Measurements from ENCODE around the gene ACSBG1. TPM values are rescaled to one million over a fixed set of nuclear protein-coding genes. Genes with fewer than 3 reads are reported as not detected.

ACSBG1 gene
- polyA plus RNA-seq, 1 donor (not counting 4 experiments of a cell fraction or from before 2014, with no cell fraction given), result 0.01 TPM

- peaks cover 12% of the 10 kb centered on the region for H3K27me3 ChIP-seq (ENCODE audit: control insufficient read depth, extremely low read depth, insufficient read depth, low read length)
- dilution Hi-C loops (cut with MboI; ENCODE audit: extremely low pct_ligation_motif_present, low sequenced_read_pairs), result no loop called here
- H3K4me2 ChIP-seq (ENCODE audit: control insufficient read depth, extremely low read depth, insufficient read depth, low read depth, low read length), result no peak overlapping the region
- H3K79me2 ChIP-seq (ENCODE audit: control insufficient read depth, insufficient read depth, low read length), result no peaks in the 10 kb centered on the region
- TF ChIP-seq EZH2 (IDR thresholded peaks at IDR 0.05; ENCODE audit: low read length), result no peak
- TF ChIP-seq, protein P1, sequence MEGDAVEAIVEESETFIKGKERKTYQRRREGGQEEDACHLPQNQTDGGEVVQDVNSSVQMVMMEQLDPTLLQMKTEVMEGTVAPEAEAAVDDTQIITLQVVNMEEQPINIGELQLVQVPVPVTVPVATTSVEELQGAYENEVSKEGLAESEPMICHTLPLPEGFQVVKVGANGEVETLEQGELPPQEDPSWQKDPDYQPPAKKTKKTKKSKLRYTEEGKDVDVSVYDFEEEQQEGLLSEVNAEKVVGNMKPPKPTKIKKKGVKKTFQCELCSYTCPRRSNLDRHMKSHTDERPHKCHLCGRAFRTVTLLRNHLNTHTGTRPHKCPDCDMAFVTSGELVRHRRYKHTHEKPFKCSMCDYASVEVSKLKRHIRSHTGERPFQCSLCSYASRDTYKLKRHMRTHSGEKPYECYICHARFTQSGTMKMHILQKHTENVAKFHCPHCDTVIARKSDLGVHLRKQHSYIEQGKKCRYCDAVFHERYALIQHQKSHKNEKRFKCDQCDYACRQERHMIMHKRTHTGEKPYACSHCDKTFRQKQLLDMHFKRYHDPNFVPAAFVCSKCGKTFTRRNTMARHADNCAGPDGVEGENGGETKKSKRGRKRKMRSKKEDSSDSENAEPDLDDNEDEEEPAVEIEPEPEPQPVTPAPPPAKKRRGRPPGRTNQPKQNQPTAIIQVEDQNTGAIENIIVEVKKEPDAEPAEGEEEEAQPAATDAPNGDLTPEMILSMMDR (optimal IDR thresholded peaks at IDR 0.05 in 1 of 3, IDR thresholded peaks at IDR 0.05 in 1 of 3, conservative IDR thresholded peaks at IDR 0.05 in 1 of 3; ENCODE audit: extremely low read depth in 1 of 3, insufficient read depth in 2 of 3, low read length in 3 of 3), result no peak
- no peak overlapping the region for H3K9ac ChIP-seq (ENCODE audit: control insufficient read depth, extremely low read depth, insufficient read depth, low read length)
- no peaks in the 10 kb centered on the region for H3K9me3 ChIP-seq (ENCODE audit: control insufficient read depth, low read depth, low read length)
- no peaks in the 10 kb centered on the region for H3K9me1 ChIP-seq (ENCODE audit: control insufficient read depth, extremely low read depth, insufficient read depth, low read length)
- no peak overlapping the region for H2AFZ ChIP-seq (ENCODE audit: control insufficient read depth, low read length)
- no peak overlapping the region for H3K4me3 ChIP-seq (ENCODE audit: control insufficient read depth in 2 of 3, extremely low read depth in 1 of 3, insufficient read depth in 2 of 3, low read depth in 1 of 3, low read length in 3 of 3)
- H3K36me3 ChIP-seq (ENCODE audit: control insufficient read depth in 2 of 2, extremely low read depth in 1 of 2, insufficient read depth in 2 of 2, low read length in 2 of 2), result no peaks in the 10 kb centered on the region
- peaks cover 8% of the 10 kb centered on the region for H3K4me1 ChIP-seq (ENCODE audit: control insufficient read depth, extremely low read depth, insufficient read depth, low read length)
- no peaks in the 10 kb centered on the region for H4K20me1 ChIP-seq (ENCODE audit: control insufficient read depth, extremely low read depth, insufficient read depth, low read length)
- H3K27ac ChIP-seq (ENCODE audit: control insufficient read depth, insufficient read depth, low read length), result no peak overlapping the region
- DNase-seq (ENCODE audit: low read depth, low spot score) (no peak), FAIRE-seq (no peak)
Observed at GRCh38 chr15:78203346-78204225, 30.8 kb downstream of the ACSBG1 start.

DNA sequence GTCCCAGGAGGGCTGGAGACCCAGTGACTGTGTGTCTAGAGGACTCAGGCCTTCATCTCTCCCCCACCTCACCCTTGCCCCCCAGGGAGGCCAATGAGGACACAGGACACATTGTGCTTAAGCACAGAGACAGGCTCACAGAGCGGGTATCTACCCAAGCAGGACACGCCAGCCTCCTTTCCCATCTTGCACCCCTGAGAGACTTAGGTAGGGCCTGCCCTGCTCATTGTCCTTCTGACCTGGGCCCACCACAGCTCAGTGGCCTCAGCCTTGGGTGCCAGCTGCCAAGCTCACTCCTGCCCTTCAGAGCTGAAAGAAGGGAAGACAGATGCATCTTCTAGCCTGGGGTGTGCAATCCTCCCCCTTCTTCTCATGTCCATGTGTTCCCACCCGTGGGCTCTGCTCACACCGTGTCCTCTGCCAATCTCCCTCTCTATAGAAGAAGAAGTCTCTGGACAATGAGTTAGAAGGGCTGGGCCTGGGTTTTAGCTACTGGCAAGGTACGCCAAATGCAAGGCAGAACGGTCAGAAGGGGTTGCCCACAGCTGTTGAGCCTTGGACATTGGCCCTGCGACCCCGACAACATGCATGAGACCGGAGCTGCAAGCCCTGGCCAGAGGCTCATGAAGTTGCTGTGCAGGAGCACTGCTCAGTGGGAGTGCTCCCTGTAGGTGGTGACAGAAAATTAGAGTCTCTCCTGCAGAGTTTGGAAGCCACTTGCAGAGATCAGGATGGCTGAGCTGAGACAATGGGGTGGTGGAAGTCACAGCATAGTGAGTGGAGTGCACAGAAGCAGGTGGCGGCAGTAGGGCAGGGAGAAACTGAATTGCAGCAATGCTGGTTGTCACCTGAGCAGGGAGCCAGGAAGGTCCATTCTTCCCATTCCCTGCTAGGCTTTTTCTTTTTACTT is 32.8 kb downstream of the ACSBG1 start:
- Histone ChIP-seq H3K4me2 (ENCODE audit: control insufficient read depth, extremely low read depth, insufficient read depth, low read depth, low read length) (no peak overlapping the region), H2AFZ (ENCODE audit: control insufficient read depth, low read length) (no peak overlapping the region), H3K4me1 (ENCODE audit: control insufficient read depth, extremely low read depth, insufficient read depth, low read length) (peaks cover 3% of the 10 kb centered on the region), H4K20me1 (ENCODE audit: control insufficient read depth, extremely low read depth, insufficient read depth, low read length) (no peaks in the 10 kb centered on the region), H3K4me3 (ENCODE audit: control insufficient read depth in 2 of 3, extremely low read depth in 1 of 3, insufficient read depth in 2 of 3, low read depth in 1 of 3, low read length in 3 of 3) (no peak overlapping the region), H3K9ac (ENCODE audit: control insufficient read depth, extremely low read depth, insufficient read depth, low read length) (no peak overlapping the region), H3K9me3 (ENCODE audit: control insufficient read depth, low read depth, low read length) (no peaks in the 10 kb centered on the region), H3K9me1 (ENCODE audit: control insufficient read depth, extremely low read depth, insufficient read depth, low read length) (no peaks in the 10 kb centered on the region), H3K27ac (ENCODE audit: control insufficient read depth, insufficient read depth, low read length) (no peak overlapping the region), H3K36me3 (ENCODE audit: control insufficient read depth in 2 of 2, extremely low read depth in 1 of 2, insufficient read depth in 2 of 2, low read length in 2 of 2) (no peaks in the 10 kb centered on the region), H3K79me2 (ENCODE audit: control insufficient read depth, insufficient read depth, low read length) (no peaks in the 10 kb centered on the region), H3K27me3 (ENCODE audit: control insufficient read depth, extremely low read depth, insufficient read depth, low read length) (peaks cover 12% of the 10 kb centered on the region)
- no peak for DNase-seq (ENCODE audit: low read depth, low spot score)
- FAIRE-seq, result no peak
- TF ChIP-seq, protein P1 (optimal IDR thresholded peaks at IDR 0.05 in 1 of 3, IDR thresholded peaks at IDR 0.05 in 1 of 3, conservative IDR thresholded peaks at IDR 0.05 in 1 of 3; ENCODE audit: extremely low read depth in 1 of 3, insufficient read depth in 2 of 3, low read length in 3 of 3), result no peak
- dilution Hi-C loops (cut with MboI; ENCODE audit: extremely low pct_ligation_motif_present, low sequenced_read_pairs), result no loop called here

Measured in keratinocyte (primary cell).